Tibial nerve (tissue), 3 donors: Measurements from ENCODE around the gene FBN2.

ENCODE experiments used
- CTCF ChIP-seq, 5 experiments: fragments of 200-600 bp in 3 of 5; fragments of 450-650 bp in 2 of 5; sonication (generic) in 3 of 5; IDR thresholded peaks; one replicate each; pipeline ENCODE4 v1.5.1; 2016 to 2019; ENCODE audit warnings: antibody characterized with exemption in 5 of 5, mild to moderate bottlenecking in 3 of 5, moderate library complexity in 2 of 5
- POLR2A ChIP-seq, 2 donors: fragments of 450-650 bp; IDR thresholded peaks; one replicate each; pipeline ENCODE4 v1.6.1; 2017; ENCODE audit warnings: antibody characterized with exemption in 2 of 2, mild to moderate bottlenecking in 2 of 2, moderate library complexity in 2 of 2

- TF ChIP-seq POLR2A (IDR thresholded peaks at IDR 0.05) (no peak), CTCF (IDR thresholded peaks at IDR 0.05) (no peak)
Measured at GRCh38 chr5:128435861-128436260, 102.2 kb downstream of the FBN2 start.
